BE2C (cell line): Measurements from ENCODE around the gene STAB2.

Experiments used
- DNase-seq: peaks from one replicate; pipeline ENCODE4 v3.0.0-alpha.2; 2020
- H3K27me3 ChIP-seq: fragments of 250-450 bp; sonication (Bioruptor Pico); 2 replicates; pipeline ENCODE4 v1.5.1; 2020; ENCODE audit warnings: mild to moderate bottlenecking
- H3K36me3 ChIP-seq: fragments of 250-450 bp; sonication (Bioruptor Pico); 2 replicates; pipeline ENCODE4 v1.5.1; 2020; ENCODE audit warnings: mild to moderate bottlenecking
- H3K4me1 ChIP-seq: fragments of 250-450 bp; sonication (Bioruptor Pico); 2 replicates; pipeline ENCODE4 v1.5.1; 2020
- H3K4me3 ChIP-seq: 2 replicates; pipeline ENCODE4 v1.5.1; 2011; ENCODE audit warnings: low read depth, low read length
- H3K9me3 ChIP-seq: fragments of 250-450 bp; sonication (Bioruptor Pico); 2 replicates; pipeline ENCODE4 v1.5.1; 2020
- CTCF ChIP-seq: IDR thresholded peaks from 2 replicates; pipeline ENCODE4 v1.5.1; 2012; ENCODE audit warnings: mild to moderate bottlenecking, low read depth, low read length

Gene STAB2

DNA sequence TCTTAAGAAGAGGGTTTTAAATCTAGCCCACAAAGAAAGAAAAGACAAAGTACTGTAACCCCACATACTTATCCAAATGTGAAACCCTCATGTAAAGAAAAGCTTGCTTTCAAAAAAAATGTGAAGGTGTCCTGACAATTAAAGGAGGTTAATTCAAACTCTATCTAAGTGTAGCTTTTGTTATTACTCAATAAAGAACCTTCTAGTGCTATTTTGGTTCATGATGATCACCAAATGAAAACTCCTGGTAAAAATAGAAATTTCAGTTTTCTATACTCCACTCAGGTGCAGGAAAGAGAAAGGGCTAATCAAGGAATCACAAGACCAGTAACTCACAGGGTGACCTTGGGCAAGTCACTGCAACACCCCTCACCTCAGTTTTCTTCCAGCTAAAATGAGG is 1.6 kb downstream of the STAB2 start:
- Histone ChIP-seq H3K36me3 (no peaks in the 10 kb centered on the region), H3K4me1 (no peaks in the 10 kb centered on the region), H3K27me3 (peaks cover 14% of the 10 kb centered on the region), H3K4me3 (no peak overlapping the region), H3K9me3 (no peaks in the 10 kb centered on the region)
- TF ChIP-seq CTCF = no peak
- DNase-seq = no peak

DNA sequence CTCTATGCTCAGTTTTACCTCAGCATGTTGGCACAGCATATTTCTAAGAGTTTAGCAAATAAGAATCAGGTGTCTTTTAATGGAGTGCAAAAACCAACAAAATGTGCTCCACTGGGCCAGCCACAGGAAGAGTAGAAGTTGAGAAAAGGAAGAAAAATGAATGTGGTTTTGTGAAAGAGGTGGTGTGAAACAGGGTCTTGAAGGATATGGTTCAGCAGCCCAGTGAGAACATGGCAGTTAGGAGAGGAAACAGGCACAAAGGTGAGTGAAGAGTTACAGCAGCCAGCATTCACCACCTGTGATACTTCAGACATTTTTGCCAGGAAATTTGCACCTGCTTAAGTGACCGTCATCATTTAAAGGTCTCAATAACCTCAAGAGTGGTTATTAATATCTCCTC is 2.4 kb downstream of the STAB2 start:
- H3K9me3 ChIP-seq = no peaks in the 10 kb centered on the region
- H3K4me3 ChIP-seq = no peak overlapping the region
- no peaks in the 10 kb centered on the region for H3K36me3 ChIP-seq
- no peaks in the 10 kb centered on the region for H3K4me1 ChIP-seq
- DNase-seq = no peak
- H3K27me3 ChIP-seq = peaks cover 7% of the 10 kb centered on the region
- TF ChIP-seq CTCF = no peak

DNA sequence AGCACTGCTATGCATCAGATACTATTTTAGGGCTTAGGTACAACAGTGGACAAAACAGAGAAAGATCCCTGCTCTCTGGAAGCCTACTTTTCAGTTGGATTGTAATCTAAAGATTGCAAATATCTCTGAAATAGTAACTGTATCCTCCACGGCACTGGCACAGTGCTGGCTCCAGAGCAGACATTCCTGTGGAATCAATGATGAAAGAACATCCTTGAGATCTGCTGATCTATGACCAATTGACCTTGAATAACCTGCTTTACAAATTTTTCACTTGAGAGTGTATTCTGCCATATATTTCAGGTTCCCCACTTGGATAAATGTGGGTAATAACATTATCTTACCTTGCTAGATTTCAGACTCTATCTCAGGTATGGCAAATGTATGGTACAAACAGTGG is 3.2 kb downstream of the STAB2 start:
- no peak for DNase-seq
- Histone ChIP-seq H3K4me1 (no peaks in the 10 kb centered on the region), H3K36me3 (no peaks in the 10 kb centered on the region), H3K4me3 (no peak overlapping the region), H3K27me3 (peaks cover 3% of the 10 kb centered on the region; the same call in 1 of the 2 replicates), H3K9me3 (no peaks in the 10 kb centered on the region)
- TF ChIP-seq CTCF = no peak

DNA sequence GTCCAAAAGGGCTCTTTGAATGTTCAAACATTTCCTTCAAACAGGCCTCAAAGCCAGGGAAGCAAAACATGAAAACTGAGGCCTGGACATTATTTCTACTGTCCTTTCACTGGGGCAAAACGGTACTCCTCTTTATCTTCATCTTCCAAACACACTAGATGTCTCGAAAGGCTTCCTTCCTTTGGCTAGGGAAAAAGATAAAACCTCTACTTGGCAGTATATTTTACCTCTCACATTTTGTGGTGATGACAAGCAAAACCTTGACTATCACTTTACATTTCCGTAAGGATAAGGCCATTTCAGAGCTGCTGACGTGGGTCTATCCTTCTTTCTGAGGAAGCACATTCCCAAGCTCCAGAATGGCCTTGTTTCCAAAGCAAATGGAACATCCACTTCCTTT is 9.9 kb downstream of the STAB2 start:
- H3K9me3 ChIP-seq = no peaks in the 10 kb centered on the region

GRCh38 chr12:103599274-103599673 is 12.2 kb downstream of the STAB2 start:
- no peak for DNase-seq
- H3K4me1 ChIP-seq = no peaks in the 10 kb centered on the region
- no peaks in the 10 kb centered on the region for H3K9me3 ChIP-seq
- H3K27me3 ChIP-seq = no peaks in the 10 kb centered on the region; the same call in 1 of the 2 replicates
- no peak overlapping the region for H3K4me3 ChIP-seq
- H3K36me3 ChIP-seq = no peaks in the 10 kb centered on the region
- TF ChIP-seq CTCF = no peak

More for the DNA sequence above, 9.9 kb downstream of the STAB2 start:
- Histone ChIP-seq H3K27me3 (peaks cover 3% of the 10 kb centered on the region; the same call in 1 of the 2 replicates), H3K36me3 (no peaks in the 10 kb centered on the region), H3K4me3 (no peak overlapping the region), H3K4me1 (no peaks in the 10 kb centered on the region)
- no peak for TF ChIP-seq CTCF
- DNase-seq = no peak

- TF ChIP-seq CTCF = no peak
- H3K4me3 ChIP-seq = no peak overlapping the region
- no peaks in the 10 kb centered on the region for H3K4me1 ChIP-seq
- no peak for DNase-seq
- no peaks in the 10 kb centered on the region for H3K36me3 ChIP-seq
- no peaks in the 10 kb centered on the region; the same call in 1 of the 2 replicates for H3K27me3 ChIP-seq
- no peaks in the 10 kb centered on the region for H3K9me3 ChIP-seq
Observed at GRCh38 chr12:103600967-103601728, 14.1 kb downstream of the STAB2 start.
